Astrocyte (in vitro differentiated cells and primary cell): ENCODE measurements around the gene MAPK8IP3.
"Not testable (repeated sequence)": the region's sequence is repeated elsewhere in the genome, so short reads cannot be mapped to it uniquely, and the experiment has no call there.

Source experiments
- EZH2 ChIP-seq: IDR thresholded peaks from 2 replicates; pipeline ENCODE4 v1.6.1; 2012; ENCODE audit warnings: mild to moderate bottlenecking, low read length, inconsistent platforms; ENCODE audit not compliant: insufficient read depth
- TF ChIP-seq, protein P1 (sequence below): IDR thresholded peaks from 2 replicates; pipeline ENCODE4 v1.5.1; 2011; ENCODE audit warnings: low read depth, mild to moderate bottlenecking, inconsistent platforms, low read length, moderate library complexity; ENCODE audit not compliant: insufficient read depth

DNA sequence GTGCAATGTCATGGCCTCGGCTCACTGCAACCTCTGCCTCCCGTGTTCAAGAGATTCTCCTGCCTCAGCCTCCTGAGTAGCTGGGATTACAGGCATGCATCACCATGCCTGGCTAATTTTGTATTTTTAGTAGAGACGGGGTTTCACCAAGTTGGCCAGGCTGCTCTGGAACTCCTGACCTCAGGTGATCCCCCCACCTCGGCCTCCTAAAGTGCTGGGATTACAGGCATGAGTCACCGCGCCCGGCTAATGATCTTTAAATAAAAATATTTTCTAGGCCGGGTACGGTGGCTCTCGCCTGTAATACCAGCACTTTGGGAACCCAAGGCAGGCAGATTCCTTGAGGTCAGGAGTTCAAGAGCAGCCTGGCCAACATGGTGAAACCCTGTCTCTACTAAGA is 12.2 kb downstream of the MAPK8IP3 start:
- not testable (repeated sequence) for TF ChIP-seq EZH2
- TF ChIP-seq, protein P1, sequence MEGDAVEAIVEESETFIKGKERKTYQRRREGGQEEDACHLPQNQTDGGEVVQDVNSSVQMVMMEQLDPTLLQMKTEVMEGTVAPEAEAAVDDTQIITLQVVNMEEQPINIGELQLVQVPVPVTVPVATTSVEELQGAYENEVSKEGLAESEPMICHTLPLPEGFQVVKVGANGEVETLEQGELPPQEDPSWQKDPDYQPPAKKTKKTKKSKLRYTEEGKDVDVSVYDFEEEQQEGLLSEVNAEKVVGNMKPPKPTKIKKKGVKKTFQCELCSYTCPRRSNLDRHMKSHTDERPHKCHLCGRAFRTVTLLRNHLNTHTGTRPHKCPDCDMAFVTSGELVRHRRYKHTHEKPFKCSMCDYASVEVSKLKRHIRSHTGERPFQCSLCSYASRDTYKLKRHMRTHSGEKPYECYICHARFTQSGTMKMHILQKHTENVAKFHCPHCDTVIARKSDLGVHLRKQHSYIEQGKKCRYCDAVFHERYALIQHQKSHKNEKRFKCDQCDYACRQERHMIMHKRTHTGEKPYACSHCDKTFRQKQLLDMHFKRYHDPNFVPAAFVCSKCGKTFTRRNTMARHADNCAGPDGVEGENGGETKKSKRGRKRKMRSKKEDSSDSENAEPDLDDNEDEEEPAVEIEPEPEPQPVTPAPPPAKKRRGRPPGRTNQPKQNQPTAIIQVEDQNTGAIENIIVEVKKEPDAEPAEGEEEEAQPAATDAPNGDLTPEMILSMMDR = not testable (repeated sequence)
